SK-N-DZ (cell line): Measurements from ENCODE around the gene PDXK.

ENCODE experiments used
- DNase-seq: peaks from one replicate; pipeline ENCODE4 v3.0.0-alpha.2; 2015; ENCODE audit warnings: low spot score

The PDXK gene

GRCh38 chr21:43741423-43742096 is 22.6 kb downstream of the PDXK start:
- DNase-seq = no peak

DNA sequence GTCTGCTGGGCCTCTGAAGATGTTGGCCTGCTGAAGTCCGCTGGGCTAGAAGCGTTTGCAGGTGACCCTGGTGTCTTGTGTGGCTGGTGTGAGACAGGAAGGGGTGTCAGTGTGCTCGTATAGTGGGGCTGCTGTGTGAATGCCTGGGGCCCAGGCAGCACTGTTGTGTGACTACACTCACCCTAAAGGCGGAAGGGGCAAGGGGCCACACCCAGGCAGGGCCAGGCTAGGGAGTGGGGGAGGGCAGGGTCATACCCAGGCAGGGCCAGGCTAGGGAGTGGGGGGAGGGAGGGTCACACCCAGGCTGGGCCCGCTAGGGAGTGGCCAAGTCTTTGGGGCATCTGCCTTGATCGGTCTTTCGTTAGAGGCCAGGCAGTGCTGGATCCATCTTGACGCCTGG is 25.0 kb downstream of the PDXK start:
- DNase-seq = no peak

DNA sequence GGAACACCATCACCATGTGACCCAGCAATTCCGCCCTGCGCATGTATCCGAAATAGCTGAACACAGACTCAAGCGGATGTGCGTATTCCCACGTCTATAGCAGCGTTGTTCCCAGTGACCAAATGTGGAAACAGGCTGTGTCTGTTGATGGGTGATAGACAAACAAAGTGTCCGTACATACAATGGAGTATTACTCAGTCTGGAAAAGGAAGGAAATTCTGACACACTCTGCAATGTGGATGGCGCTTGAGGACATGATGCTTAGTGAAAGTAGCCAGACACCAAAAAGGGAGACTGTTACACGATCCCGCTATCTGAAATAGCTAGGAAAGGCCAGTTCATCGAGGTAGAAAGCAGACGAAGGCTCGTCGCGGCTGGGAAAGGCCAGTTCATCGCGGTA is 25.8 kb downstream of the PDXK start:
- no peak for DNase-seq

DNA sequence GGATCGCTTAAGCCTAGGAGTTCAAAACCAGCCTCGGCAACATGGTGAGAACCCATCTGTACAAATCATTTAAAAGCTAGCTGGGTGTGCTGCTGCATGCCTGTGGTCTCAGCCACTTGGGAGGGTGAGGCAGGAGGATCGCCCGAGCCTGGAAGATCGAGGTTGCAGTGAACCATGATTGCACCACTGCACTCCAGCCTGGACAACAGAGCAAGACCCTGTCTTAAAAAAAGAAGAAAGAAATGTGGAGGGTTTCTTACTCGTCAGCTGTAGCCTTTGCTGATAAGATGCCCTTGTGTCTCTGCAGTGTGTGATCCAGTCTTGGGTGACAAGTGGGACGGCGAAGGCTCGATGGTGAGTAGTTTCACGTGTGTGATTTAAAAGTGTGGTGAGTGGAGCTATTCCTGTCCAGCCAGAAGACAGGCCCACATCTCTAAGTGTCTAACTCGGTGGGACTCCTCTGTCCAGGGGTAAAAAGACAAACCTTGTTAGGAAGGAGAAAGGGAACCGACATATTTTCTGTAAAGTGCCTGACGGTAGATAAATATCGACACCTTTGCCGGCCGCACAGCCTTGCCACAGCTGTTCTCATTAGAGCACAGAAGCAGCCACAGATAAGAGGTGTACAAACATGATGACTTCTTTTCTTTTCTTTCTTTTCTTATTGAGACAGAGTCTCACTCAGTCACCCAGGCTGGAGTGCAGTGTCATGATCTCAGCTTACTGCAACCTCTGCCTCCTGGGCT is 27.0 kb downstream of the PDXK start:
- DNase-seq = no peak

DNA sequence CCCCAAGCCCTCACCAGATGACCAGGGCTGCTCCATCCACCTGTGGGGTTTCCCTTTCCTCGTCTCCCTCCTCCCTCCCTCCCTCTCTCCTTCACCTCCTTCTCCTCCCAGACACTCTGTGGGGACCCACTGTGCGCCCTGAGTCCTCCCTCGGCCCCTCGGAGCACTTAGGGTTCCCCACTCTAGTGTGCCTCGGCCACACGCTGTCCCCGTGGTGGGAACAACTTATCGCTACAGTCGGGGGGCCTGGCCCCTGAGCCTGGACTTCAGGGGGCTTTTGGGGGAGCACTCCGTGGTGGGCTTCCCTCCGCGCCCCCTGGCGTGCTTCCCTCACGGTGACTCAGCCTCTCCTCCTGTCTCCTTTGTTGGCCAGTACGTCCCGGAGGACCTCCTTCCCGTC is 29.7 kb downstream of the PDXK start:
- DNase-seq = no peak

- no peak for DNase-seq
These were observed 30.8 kb downstream of the PDXK start for GRCh38 chr21:43749651-43750262.

GRCh38 chr21:43750339-43751033 is 31.6 kb downstream of the PDXK start:
- no peak for DNase-seq

DNA sequence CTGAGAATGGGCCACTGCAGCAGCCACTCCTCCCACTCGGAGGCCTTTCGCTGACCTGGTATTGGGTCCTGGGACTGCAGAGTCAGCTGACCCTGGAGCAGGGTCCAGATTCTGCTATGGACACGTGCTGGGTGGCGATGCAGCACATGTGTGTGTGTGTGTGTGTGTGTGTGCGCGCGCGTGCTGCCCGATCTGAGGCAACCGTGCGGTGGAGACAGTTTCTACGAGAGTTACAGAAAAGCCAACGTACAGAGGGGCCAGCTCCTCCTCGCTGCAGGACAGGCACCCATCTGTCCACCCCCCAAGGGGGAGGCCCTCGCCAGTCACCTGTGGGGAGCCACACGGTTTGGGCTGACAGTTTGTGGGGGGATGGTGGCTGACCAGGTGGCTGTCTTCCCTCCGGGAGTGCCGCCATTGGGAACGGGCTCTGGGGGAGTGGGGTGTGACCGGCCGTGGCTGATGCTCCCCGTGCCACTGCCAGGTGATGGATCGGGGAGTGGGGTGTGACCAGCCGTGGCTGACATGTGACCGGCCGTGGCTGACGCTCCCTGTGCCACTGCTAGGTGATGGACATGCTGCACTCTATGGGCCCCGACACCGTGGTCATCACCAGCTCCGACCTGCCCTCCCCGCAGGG is 33.1 kb downstream of the PDXK start:
- no peak for DNase-seq

- DNase-seq = no peak
These were observed 34.0 kb downstream of the PDXK start for GRCh38 chr21:43752758-43753438.

DNA sequence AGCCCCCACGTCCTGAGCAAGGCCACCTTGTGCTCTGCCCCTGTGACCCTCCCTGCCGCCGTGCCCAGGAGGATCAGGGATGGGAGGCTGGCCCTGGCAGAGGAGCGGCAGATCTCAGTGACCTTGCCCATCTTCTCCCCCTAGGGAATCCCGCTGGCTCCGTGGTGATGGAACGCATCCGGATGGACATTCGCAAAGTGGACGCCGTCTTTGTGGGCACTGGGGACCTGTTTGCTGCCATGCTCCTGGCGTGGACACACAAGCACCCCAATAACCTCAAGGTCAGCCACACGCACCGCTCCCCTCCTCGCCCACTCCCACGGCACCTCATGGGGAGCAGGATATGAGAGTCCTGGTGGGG is 34.5 kb downstream of the PDXK start:
- no peak for DNase-seq

DNA sequence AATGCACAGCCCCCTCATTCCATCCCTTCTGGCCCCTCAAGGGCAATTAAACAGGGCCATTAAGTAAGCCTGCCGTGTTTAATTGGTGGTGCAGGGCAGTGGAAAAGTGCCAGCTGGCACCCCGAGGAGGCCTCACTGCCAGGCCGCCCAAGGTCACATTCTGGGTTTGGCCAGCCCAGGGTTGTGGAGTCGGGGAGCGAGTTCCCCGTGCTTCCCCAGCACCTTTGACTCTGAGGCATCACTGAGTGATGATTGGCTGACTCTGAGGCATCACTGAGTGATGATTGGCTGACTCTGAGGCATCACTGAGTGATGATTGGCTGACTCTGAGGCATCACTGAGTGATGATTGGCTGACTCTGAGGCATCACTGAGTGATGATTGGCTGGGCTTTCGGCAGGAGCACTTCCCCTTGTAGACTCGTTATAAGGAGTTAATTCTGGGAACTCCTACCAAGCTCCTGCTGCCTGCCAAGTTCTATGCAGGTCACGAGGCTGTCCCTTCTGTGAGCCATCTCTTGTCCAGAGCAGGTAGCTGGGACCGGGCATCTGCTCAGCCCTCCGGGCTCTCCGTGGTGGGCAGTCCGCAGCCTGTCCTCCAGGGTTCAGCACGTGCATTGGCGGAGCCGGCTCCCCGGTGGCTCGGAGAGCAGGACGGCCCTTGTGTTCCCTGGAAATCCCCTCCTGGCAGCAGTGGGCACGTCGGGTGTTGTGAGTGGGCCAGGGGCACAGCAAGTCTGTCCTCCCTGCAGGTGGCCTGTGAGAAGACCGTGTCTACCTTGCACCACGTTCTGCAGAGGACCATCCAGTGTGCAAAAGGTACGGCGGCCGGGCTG is 36.2 kb downstream of the PDXK start:
- DNase-seq = no peak

DNA sequence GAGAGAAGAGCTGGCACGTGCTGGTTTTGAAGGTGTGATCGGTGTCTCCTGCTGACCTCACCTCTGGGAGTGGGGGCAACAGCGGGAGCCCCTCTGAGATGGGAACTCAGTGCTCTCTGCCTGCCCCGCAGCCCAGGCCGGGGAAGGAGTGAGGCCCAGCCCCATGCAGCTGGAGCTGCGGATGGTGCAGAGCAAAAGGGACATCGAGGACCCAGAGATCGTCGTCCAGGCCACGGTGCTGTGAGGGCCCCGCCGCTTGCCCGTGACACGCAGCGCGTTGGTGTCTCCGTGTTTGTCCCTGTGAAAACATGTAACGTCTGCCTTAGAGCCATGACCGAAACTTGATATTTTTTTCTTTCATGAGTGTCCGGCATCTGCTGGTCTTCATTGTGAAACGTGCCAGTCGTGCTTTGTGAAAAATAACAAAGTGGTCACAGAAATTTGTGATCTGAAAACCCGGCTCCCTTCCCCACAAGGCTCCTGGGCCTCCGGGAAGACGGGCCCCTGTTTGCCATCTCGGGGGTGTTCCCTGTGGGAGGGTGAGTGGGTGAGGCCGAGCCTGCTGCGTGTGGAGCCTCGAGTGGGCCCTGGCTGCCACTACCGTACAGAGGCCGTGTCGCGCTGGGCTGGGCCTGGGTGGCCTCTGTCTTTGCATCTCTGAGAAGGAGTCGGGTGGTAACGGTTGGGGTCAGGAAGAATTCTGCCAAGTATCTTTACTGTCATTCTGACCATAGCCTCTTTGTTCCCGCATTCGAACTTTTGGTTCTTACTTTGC is 37.1 kb downstream of the PDXK start:
- DNase-seq = no peak

- no peak for DNase-seq
These were observed 38.7 kb downstream of the PDXK start for GRCh38 chr21:43757601-43758000.

- no peak for DNase-seq
These were observed 39.2 kb downstream of the PDXK start for GRCh38 chr21:43758111-43758641.

- no peak for DNase-seq
These were observed 39.9 kb downstream of the PDXK start for GRCh38 chr21:43758811-43759210.

DNA sequence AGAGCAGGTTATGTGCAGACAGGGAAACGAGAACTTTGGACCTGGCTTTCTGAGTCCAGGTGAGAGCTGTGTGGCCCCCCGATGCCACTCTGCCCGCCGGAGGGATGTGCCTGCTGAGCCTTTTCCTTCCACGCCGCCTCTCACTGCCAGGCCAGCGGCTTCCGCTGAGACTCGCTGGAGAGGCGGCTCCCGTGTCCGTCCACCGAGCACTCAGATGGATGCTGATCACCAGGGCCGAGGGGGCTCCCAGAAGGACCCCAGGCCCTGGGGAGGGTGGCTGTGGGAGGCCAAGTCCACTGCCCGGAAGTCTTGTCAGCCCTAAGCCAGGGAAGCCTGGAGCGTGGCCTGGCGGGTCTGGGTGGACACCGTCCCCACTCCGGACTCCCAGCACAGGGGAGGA is 40.7 kb downstream of the PDXK start:
- DNase-seq = no peak

GRCh38 chr21:43760391-43760958 is 41.5 kb downstream of the PDXK start:
- DNase-seq = no peak

GRCh38 chr21:43761886-43762285 is 43.0 kb downstream of the PDXK start:
- DNase-seq = no peak
